KG1 (cell line): ENCODE measurements around the gene FAM241B.
A peak's percentile ranks its signal among the peaks of the same experiment; 100 is the strongest.

Experiments used
- DNase-seq: peaks from one replicate; lab custom pipeline; 2025; lab: John Stamatoyannopoulos, UW

Gene FAM241B

DNA sequence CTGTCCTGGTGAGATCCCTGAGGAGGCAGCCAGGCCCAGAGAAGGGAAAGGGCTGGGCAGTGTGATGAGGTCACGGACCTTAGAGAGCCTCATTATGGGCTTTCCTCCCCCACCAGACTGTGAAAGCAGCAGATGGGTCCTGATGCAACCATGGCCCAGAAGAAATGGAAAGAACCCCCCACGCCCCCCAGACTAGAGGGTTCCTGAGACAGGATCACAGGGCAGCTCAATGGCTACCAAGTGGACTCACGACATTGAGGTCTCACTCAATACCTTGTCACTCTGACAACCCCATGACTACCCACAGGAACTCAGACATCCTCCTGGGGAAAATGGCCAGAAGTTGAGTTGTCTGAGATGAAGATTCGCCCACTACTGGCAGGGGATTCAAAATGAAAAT lies 36.7 kb downstream of the FAM241B start:
- DNase-seq: no peak

DNA sequence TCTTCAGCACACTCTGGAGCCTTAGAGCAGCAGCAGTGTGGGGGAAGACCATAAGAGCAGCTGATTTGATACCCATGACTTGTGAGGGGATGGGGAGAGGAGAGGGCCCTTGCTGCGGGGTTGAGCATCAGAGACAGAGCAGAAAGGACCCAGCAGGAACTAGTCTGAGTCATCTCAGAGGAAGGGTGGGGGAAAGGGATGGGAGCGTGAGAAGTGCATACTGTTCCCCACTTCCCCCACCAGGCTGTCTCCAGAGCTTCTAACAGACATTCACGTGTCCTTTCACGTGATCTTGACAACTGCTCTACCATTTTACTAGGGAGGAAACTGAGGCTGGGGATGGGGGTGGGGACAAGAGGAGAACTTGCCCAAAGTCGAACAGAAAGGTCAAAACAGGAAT lies 38.7 kb downstream of the FAM241B start:
- DNase-seq: peak; percentile 2

DNA sequence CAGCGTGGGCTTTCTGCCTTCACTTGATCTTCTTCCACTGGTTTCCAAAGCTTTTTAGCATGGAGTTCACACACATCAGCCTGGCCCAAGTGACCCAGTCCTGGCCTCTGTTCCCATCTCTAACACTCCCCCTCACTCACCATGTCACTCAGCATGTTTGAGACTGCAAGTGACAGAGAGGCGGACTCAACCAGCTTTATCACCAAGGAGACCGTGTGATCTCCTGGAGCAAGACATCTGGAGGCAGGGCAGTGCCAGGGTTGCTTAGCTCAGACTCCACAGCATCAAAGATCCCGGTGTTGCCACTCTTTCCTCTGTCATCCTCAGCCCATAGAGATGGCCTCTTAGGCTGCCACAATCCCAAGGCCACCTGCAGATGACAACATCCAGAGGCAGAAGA lies 39.4 kb downstream of the FAM241B start:
- DNase-seq: no peak

DNA sequence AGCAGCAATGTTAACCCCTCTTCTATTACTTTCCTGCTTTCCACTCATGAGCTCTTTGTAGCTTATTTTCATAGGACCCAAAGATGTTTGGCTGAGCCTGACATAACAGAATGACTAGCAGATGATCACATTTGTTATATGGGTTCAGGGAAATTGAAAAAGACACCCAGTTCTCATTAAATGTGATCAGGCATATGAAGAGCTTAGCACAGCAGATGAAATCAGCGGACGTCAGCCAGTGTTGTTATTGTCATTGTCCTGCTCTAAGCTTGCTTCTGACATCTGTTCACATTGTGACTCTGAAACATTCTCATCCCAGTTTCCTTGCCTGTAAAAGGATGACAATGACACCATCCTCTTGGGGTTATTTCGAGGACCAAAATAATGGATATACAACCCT lies 43.5 kb downstream of the FAM241B start:
- no peak for DNase-seq

DNA sequence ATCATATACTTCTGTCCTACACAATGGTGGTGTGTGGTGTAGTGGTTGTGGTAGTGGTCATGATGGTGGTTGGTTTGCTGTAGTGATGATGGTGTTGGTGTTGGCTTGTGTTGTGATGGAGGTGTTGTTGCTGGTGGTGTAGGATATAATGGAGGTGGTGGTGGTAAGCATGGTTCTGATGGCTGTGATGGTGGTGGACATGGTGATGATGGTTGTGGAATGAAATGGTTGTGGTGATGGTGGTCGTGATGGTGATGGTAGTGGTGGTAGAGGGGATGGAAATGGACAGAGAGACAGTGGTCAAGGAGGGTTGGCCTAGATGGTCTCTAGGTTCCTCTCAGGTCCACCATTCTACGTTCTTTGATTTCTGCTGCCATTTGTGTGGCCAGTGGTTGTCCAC lies 44.7 kb downstream of the FAM241B start:
- no peak for DNase-seq

DNA sequence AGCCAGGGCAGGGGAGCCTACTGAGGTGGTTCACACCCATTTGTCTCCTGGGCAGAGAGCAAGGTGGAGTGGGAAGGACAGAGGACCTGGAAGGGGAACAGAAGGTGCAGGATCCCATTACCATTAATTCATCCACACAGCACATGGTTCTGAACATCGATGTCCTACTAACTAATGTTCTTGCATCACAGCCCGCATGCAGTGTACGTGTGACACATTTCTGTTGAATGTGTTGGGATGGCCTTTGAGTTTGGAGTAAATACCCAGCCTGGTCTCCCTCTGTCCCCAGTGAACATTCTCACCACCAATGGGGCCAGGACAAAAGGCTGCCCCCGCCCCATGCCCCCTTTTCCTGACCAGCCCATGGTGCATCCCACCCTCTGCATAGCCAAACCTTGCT lies 46.3 kb downstream of the FAM241B start:
- no peak for DNase-seq

DNA sequence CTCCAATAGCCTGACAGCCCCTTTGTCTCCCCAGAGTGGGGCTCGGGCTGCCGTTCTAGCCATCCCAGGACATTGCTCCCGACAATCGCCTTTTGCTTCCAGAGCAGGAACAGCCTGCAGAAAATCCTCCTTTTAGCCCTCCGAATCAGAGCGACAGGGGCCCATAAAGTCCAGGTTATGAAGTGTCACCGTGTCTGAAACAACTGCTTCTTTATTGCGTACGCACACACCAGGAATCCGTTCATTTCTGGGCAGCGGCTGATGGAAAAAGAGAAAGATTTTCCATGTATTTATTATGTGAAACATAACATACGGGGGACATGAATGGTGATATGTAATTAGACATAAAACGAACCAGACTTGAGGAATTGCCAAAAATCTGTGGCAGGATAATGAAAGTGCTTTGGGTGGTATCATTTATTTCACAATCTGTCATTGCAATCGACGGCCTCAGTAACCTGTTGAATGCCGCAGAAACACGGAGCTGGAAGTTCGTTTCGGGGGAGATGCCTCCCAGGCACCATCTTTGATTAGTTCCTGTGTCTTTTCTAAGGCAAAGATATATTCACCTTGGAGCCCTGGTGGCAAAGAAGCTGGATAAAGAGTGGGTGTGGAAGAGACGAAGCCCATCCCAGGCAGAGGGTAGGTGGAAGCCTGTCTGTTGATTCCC lies 48.1 kb downstream of the FAM241B start:
- no peak for DNase-seq

DNA sequence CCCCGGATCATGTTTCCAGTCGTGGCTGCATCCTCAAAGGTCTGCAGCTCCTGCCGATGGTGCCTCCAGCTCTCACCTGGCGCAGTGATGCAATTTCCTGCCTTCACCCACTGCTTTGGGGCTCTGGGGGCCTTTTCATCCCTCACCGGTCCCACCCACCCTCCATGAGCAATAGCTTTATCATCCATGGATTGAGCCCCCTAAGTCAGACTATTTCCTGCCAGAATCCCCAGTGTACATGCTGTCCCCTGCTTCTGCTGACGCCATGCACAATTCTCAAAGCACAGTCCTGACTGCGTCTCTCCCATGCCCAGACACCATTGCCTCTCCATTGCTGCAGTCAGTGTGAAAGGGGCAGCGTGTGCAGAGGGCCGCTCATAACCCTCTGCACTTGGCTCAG lies 49.7 kb downstream of the FAM241B start:
- no peak for DNase-seq

DNA sequence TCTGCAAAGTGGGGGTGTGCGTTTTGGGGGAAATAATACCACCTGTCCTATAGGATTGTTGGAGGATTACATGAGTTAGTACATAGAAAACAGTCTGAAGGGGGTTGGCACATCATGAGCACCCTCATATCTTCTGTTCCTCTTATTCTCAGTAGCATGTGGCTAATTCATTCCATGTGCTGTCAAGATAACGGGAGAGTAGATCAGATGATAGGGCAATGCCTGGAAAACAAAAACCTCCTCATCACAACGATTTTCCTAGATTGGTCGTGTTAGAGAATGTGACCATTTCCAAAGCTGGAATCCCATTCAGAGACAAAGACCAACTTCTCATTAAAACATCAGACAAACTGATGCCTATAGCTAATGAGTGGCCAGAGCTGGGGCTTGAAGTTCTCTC lies 50.6 kb downstream of the FAM241B start:
- no peak for DNase-seq

DNA sequence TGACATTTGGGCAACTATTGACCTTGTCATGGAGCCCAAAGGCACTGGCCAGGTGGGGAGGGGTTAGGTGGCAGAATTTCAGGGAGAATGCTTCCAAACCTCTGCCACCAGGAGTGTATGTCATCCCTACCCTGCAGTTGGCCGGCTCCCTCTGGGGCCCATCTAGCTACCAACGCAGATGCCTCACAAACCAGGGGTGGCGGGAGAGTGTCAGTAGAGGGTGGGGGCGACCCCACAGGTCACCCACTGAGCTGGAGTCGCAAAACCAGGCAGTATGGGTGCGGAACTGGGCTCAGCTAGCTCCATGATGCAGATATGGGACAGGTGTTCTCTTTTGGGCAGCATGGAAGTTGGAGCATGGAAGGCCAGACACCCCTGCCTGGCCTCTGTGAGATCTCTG lies 51.4 kb downstream of the FAM241B start:
- DNase-seq: no peak

DNA sequence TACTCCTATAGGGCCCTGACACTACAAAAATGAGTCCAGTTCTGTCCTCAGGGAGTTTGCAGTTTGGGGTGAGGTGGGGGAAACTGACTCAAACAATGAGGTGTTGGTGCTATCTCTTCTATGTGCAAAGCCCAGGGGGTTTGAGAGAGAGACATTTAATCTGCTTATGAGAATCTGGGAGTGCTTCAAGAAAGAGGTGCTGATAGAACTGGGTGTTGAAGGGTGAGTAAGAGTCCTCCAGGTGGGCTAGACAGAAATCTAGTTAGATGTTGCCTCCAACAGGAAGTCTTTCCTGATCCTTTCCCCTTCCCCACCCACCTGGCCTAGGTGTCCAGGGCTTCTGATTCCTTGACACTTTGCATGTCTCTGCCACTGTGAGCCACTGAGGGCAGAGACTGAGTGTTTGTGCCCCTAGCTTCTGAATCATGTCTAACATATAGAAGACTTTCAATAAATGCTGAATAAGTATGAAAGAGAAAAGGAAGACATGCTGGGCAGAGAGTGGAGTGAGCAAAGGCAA lies 53.0 kb downstream of the FAM241B start:
- no peak for DNase-seq
